Right atrium auricular region (tissue), 2 donors: ENCODE results near the gene RAB25. TPM values are rescaled to one million over a fixed set of nuclear protein-coding genes. Genes with fewer than 3 reads are reported as not detected.
A peak's percentile ranks its signal among the peaks of the same experiment; 100 is the strongest.
"Not testable (repeated sequence)": the region's sequence is repeated elsewhere in the genome, so short reads cannot be mapped to it uniquely, and the experiment has no call there.

Experiments
- DNase-seq: peaks from one replicate; pipeline ENCODE4 v3.0.0-alpha.2; 2019; ENCODE audit warnings: low spot score
- H3K27ac ChIP-seq, 2 donors: fragments of 200-600 bp; sonication (generic); 1 replicate in 1 of 2; 2 replicates in 1 of 2; pipeline ENCODE4 v1.5.1; 2016 to 2019
- H3K27me3 ChIP-seq, 2 donors: fragments of 200-600 bp; sonication (generic); one replicate each; pipeline versions ENCODE4 v1.5.1 to v1.6.0; 2017 to 2019
- H3K36me3 ChIP-seq: fragments of 200-600 bp; sonication (generic); one replicate; pipeline ENCODE4 v1.5.1; 2016
- H3K4me1 ChIP-seq, 2 donors: fragments of 200-600 bp; sonication (generic); one replicate each; pipeline versions ENCODE4 v1.5.1 to v1.6.0; 2017 to 2019
- H3K4me3 ChIP-seq, 2 donors: fragments of 200-600 bp; sonication (generic); 1 replicate in 1 of 2; 2 replicates in 1 of 2; pipeline ENCODE4 v1.5.1; 2017 to 2019; ENCODE audit warnings: mild to moderate bottlenecking in 1 of 2, moderate library complexity in 1 of 2
- H3K9me3 ChIP-seq, 2 donors: fragments of 200-600 bp; sonication (generic); one replicate each; pipeline ENCODE4 v1.5.1; 2019
- CTCF ChIP-seq, 2 donors: fragments of 200-600 bp; sonication (generic); IDR thresholded peaks; one replicate each; pipeline ENCODE4 v1.5.1; 2019; ENCODE audit warnings: antibody characterized with exemption in 2 of 2
- total RNA-seq, 2 donors: library from RNA; depleted of rRNA; stranded (reverse); fragments of >200 nt; gene quantifications; one replicate each; pipeline ENCODE4 v1.1.0, GENCODE V29; 2016

Gene RAB25
- total RNA-seq, 2 donors from 2014 or later = 0.98 TPM; not detected in 1

GRCh38 chr1:156115514-156116374 lies 54.8 kb downstream of the RAB25 start:
- H3K36me3 ChIP-seq = peaks cover 5% of the 10 kb centered on the region
- TF ChIP-seq CTCF (IDR thresholded peaks at IDR 0.05) = no peak
- no peaks in the 10 kb centered on the region for H3K27me3 ChIP-seq
- peak overlapping the region; percentile 89 to 97 for H3K4me3 ChIP-seq
- DNase-seq = peak; percentile 70
- no peaks in the 10 kb centered on the region for H3K9me3 ChIP-seq
- peak overlapping the region; percentile 97 to 100 for H3K27ac ChIP-seq
- H3K4me1 ChIP-seq = peaks cover 0 to 76% of the 10 kb centered on the region in 2 donors

- DNase-seq, H3K27me3 ChIP-seq: not testable (repeated sequence)
- peak overlapping the region; percentile 97 to 100 for H3K27ac ChIP-seq
These were observed 55.8 kb downstream of the RAB25 start for GRCh38 chr1:156116731-156117130.

GRCh38 chr1:156117414-156118176 lies 56.6 kb downstream of the RAB25 start:
- Histone ChIP-seq H3K36me3 (peaks cover 5% of the 10 kb centered on the region), H3K4me1 (peaks cover 0 to 81% of the 10 kb centered on the region in 2 donors), H3K27ac (peak overlapping the region; percentile 97 to 100), H3K9me3 (no peaks in the 10 kb centered on the region), H3K27me3 (no peaks in the 10 kb centered on the region), H3K4me3 (peak overlapping the region; percentile 89 to 97)
- TF ChIP-seq CTCF (IDR thresholded peaks at IDR 0.05) = no peak
- DNase-seq = no peak

More at GRCh38 chr1:156116731-156117130, 55.8 kb downstream of the RAB25 start:
- not testable (repeated sequence) for H3K9me3 ChIP-seq, H3K36me3 ChIP-seq
- peaks cover 0 to 81% of the 10 kb centered on the region in 2 donors for H3K4me1 ChIP-seq
- peak overlapping the region; percentile 89 to 97 for H3K4me3 ChIP-seq

GRCh38 chr1:156118177-156118868 lies 57.4 kb downstream of the RAB25 start:
- H3K4me3 ChIP-seq = peak overlapping the region; percentile 89 to 97
- peaks cover 0 to 82% of the 10 kb centered on the region in 2 donors for H3K4me1 ChIP-seq
- H3K27me3 ChIP-seq = no peaks in the 10 kb centered on the region
- no peaks in the 10 kb centered on the region for H3K9me3 ChIP-seq
- peak; percentile 73 for DNase-seq
- TF ChIP-seq CTCF (IDR thresholded peaks at IDR 0.05) = peak in 1 of 2 donors; percentile 13
- peak overlapping the region; percentile 97 to 100 for H3K27ac ChIP-seq
- H3K36me3 ChIP-seq = peaks cover 5% of the 10 kb centered on the region

- Histone ChIP-seq H3K4me3 (peak overlapping the region in 1 of 2 donors; percentile 89), H3K27me3 (no peaks in the 10 kb centered on the region), H3K9me3 (no peaks in the 10 kb centered on the region), H3K27ac (peak overlapping the region; percentile 97 to 100), H3K36me3 (peaks cover 5% of the 10 kb centered on the region), H3K4me1 (peaks cover 0 to 84% of the 10 kb centered on the region in 2 donors)
- no peak for TF ChIP-seq CTCF (IDR thresholded peaks at IDR 0.05)
- DNase-seq = peak; percentile 80
These were observed 58.7 kb downstream of the RAB25 start for GRCh38 chr1:156119503-156120209.

Other genes with a start within 250 kb of the RAB25 start
- gene GON4L, start 203.9 kb upstream of the RAB25 start, total RNA-seq = 10 to 100 TPM; 14.9 to 22.4 TPM
- 10 to 100 TPM; 15.5 to 21.5 TPM for gene SYT11, start 201.6 kb upstream of the RAB25 start, total RNA-seq
- 10 to 100 TPM; 13.3 to 25.3 TPM for gene RIT1, start 149.8 kb upstream of the RAB25 start, total RNA-seq
- gene KHDC4, start 126.7 kb upstream of the RAB25 start, total RNA-seq = 10 to 100 TPM; 13.4 to 25.9 TPM
- not detected for gene RXFP4, start 119.5 kb upstream of the RAB25 start, total RNA-seq
- 10 to 100 TPM; 50.8 to 69.8 TPM for gene ARHGEF2, start 82.6 kb upstream of the RAB25 start, total RNA-seq
- gene SSR2, start 40.2 kb upstream of the RAB25 start, total RNA-seq = 100 to 1,000 TPM in 1 of 2 donors, 10 to 100 TPM in 1; 87.6 to 206 TPM
- gene UBQLN4, start 7.4 kb upstream of the RAB25 start, total RNA-seq = 10 to 100 TPM; 14.6 to 25.9 TPM
- 10 to 100 TPM; 46.1 to 50.7 TPM for gene LAMTOR2, start 6.4 kb upstream of the RAB25 start, total RNA-seq
- gene MEX3A, start 21.3 kb downstream of the RAB25 start, total RNA-seq = under 1 TPM; 0.15 to 0.47 TPM
- 100 to 1,000 TPM; 258 to 273 TPM for gene LMNA, start 53.6 kb downstream of the RAB25 start, total RNA-seq
- gene SEMA4A, start 92.4 kb downstream of the RAB25 start, total RNA-seq = 1 to 10 TPM; 2.0 to 4.2 TPM
- 10 to 100 TPM; 15.5 to 18.5 TPM for gene SLC25A44, start 132.9 kb downstream of the RAB25 start, total RNA-seq
- gene PMF1, start 151.8 kb downstream of the RAB25 start, total RNA-seq = 10 to 100 TPM; 81.8 to 88.3 TPM
- gene BGLAP, start 181.0 kb downstream of the RAB25 start, total RNA-seq = not detected
- not detected for gene PAQR6, start 186.9 kb downstream of the RAB25 start, total RNA-seq
- 10 to 100 TPM; 55.4 to 72.8 TPM for gene SMG5, start 221.7 kb downstream of the RAB25 start, total RNA-seq
- gene TMEM79, start 223.2 kb downstream of the RAB25 start, total RNA-seq = 1 to 10 TPM in 1 of 2 donors, under 1 TPM in 1; 0.96 to 1.0 TPM
- gene GLMP, start 234.5 kb downstream of the RAB25 start, total RNA-seq = 10 to 100 TPM; 26.3 to 27.4 TPM
- gene VHLL, start 238.1 kb downstream of the RAB25 start, total RNA-seq = not detected